ENCODE data around the gene ABCB11.

ABCB11 gene

DNA sequence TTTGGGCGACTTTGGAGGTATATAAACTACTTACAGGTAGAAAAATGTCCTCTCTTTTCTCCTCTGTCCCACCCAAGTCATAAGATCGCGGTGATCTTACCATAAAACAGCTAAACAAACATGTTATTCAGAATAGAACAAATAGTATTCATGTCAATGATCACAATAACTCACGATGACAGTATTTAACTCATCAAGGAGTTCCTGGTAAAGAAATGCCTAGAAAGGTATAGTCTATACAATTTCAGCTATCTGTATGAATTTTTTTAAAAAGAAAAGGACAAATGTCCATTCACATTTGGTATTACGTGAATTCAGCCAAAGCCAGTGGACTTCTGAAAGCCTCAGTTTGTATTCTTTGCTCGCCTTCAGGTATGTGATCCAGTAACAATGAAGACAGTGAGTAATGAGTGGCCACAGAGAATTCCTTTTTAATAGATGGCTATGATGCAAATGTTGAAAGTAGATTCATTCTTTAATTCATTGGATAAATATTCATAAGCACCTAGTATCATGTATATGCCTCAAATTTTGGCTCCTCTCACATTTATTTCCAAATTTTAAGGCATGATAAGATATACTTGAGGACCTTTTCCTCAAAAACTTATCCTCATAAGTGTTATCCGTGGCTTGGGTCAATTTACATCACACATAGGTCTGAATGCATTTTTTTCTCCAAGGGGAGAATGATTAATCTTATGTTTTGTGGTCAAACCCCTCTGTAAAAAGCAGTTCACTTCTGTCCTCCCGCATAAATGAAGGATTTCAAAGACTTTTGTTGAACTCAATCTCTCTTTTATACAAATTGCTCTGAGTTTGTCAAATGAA is 20.3 kb downstream of the ABCB11 start:
- no peak for DNase-seq (ENCODE audit: extremely low read depth in 1 of 2, low read depth in 1 of 2)

DNA sequence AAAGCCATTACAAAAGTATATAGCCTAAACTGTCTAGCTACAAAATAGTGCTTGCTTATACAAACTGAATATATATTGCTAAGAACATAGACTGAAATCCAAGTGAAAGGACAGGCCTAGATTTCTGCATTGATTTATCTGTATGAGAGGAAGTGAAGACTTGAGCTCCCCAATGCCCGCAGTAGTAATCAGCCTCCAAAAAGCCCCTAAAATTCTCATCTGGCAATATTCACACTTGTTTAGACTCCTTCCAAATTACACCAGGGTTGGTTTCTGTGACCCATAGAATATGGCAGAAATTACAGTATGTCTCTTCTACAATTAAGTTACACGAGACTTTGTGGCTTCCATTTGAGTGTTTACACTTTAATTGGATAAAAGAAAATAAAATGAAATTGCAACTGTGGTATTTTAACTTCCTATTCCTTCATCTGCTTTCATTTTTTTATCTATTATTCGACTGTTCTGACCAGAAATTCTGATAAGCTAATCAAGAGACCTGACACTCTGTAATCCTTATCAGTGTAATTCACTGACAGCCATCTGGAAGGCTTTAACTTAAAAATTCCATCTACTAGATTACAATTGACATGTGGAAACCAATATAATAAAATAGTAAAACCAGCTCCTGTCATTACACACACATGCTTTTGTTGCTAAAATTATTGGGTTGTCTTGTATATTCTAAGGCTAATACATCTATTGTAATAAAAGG is 21.1 kb downstream of the ABCB11 start:
- no peak for DNase-seq (ENCODE audit: extremely low read depth in 1 of 2, low read depth in 1 of 2)

DNA sequence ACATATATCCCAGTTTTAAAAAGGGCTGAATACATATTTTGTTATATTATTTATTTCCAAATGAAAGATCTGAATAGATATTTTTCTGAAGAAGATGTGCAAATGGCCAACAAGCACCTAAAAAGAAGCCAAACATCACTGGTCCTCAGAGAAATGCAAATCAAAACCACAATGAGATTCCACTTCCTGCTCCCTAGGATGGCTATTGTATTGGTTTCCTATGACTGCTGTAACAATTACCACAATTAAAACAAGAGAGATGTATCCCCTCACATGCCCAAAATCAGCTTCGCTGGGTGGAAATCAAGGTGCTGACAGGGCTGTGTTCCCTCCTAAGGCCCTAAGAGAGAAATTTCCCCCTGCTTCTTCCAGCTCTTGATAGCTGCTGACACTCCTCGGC is 23.2 kb downstream of the ABCB11 start:
- no peak for DNase-seq (ENCODE audit: extremely low read depth in 1 of 2, low read depth in 1 of 2)

DNA sequence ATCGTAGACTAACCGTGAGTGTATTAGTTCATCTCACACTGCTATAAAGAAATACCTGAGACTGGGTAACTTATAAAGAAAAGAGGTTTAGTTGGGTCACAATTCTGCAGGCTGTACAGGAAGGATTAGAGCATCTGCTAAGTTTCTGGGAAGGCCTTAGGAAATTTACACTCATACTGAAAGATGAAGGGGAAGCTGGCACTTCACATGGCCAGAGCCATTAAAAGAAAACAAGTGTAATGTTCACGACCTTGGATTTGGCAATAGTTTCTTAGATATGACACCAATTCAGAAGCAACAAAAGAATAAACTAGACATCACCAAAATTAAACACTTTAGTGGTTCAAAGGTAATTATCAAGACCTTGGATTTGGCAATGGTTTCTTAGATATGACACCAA is 23.8 kb downstream of the ABCB11 start:
- DNase-seq (ENCODE audit: extremely low read depth in 1 of 2, low read depth in 1 of 2): no peak

DNA sequence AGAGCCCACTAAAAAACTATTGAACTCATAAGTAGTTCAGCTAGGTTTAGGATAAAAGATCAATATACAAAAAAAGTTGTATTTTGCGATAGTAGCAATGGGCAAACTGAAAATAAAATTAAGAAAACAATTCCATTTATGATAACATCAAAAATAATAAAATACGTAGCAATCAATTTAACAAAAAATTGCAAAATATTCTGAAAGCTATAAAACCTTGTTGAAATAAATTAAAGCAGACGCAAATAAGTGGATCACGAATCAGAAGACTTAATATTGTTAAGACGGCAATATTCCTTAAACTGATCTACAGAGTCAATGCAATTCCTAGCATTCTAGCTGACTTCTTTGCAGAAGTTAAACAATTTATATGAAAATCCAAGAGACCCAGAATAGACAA is 24.5 kb downstream of the ABCB11 start:
- no peak for DNase-seq (ENCODE audit: extremely low read depth in 1 of 2, low read depth in 1 of 2)

DNA sequence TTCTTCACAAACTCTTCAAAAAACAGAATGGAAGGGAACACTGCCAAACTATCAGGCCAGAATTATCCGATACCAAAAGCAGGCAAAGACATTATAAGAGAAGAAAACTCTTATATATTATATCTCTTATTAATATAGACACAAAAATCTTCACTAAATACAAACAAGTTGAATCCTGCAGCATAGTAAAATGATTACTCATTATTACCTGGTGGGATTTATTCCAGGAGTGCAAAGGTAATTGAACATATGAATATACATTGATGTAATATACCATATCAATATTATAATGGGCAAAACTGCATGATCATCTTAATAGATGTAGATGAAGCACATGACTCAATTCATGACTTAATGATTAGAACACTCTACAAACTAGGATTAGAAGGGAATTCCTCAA is 25.1 kb downstream of the ABCB11 start:
- no peak for DNase-seq (ENCODE audit: extremely low read depth in 1 of 2, low read depth in 1 of 2)

DNA sequence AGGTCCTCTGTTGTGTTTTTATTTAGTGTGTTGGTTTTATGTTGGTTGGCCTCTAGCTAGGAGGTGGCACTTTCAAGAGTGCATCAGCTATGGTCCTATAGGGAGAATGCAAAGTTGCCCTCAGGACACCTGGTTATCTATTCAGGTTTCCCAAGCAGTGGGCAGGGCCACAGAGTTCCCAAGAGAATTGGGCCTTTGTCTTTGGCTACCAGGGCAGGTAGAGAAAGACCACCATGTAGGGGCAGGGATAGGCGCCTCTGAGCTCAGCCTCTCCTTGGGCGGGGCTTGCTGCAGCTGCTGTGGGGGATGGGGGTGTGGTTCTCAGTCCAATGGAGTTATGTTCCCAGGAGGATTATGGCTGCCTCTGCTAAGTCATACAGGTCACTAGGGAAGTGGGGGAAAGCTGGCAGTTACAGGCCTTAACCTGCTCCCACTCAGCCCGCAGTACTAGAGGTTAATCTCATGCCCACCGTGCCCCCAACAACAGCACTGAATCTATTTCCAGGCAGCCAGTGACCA is 26.0 kb downstream of the ABCB11 start:
- no peak for DNase-seq (ENCODE audit: extremely low read depth in 1 of 2, low read depth in 1 of 2)

DNA sequence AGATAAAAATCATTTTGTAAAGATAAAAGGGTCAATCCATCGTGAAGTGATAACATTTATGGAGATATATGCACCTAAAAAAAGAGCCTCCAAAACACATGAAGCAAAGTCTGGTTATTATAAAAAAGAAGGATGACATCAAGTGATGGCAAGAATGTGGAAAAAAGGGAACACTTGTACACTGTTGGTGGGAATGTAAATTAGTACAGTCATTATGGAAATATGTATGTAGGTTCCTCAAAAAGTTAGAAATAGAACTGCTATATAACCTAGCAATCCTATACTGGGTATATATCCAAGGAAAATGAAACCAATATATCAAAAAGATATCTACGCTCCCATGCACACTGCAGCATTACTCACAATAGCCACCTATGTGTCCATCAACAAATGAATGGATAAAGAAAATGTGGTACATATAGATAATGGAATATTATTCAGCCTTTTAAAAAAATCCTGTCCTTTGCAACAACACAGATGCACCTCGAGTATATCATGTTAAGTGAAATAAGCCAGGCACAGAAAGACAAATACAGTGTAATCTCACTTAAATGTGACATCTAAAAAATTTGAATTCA is 28.9 kb downstream of the ABCB11 start:
- no peak for DNase-seq (ENCODE audit: extremely low read depth in 1 of 2, low read depth in 1 of 2)

DNA sequence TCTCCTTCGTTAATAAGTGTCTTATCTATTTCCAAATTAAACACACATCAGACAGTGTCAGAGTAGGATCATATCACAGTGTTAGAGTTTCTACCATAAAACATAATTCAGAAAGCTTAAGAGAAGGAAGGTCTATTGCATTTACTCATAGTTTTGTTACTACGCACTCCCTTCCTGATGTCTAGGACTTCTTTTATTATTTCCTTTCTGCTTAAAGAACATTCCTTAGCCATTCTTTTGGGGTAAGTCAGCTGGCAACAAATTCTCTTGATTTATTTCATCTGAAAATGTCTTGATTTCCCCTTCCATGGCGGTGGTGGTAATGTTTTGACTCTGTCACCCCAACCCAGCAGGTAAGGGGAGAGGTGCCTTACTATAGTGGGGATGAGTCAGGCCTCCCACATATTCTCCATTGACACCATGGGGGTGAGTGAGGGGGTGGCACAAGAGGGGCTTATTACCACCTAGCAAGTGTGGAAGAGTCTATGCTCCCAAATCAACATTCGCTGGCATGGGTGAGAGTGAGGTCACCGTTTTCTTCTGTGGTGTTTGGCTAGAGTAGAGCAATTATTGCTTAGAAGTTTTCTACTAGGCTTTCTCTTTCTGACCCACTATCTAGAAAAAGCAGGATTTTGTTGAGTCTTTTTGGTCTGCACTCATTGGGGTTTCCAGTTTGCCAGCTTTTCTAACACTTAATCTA is 29.9 kb downstream of the ABCB11 start:
- no peak for DNase-seq (ENCODE audit: extremely low read depth in 1 of 2, low read depth in 1 of 2)

DNA sequence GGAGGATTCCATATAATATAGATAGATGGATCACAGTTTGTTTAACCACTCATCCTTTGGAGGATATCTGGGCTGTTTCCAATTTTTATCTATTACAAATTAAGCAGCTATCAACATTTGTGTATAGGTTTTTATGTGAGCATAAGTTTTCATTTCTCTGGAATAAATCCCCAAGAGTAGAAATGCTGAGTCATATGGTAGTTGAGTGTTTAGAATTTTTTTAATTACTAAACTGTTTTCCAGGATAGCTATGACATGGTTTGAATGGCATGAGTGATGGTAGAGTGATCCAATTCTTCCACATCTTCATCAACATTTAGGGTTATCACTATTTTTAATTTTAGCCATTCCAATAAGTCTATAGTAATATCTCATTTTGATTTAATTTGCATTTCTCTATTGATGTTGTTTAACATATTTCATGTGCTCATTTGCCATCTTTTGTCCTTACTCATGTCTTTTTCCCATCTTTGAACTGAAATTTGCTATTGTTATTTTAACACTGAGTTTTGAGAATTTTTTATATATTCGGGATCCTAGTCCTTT is 31.4 kb downstream of the ABCB11 start:
- no peak for DNase-seq (ENCODE audit: extremely low read depth in 1 of 2, low read depth in 1 of 2)

DNA sequence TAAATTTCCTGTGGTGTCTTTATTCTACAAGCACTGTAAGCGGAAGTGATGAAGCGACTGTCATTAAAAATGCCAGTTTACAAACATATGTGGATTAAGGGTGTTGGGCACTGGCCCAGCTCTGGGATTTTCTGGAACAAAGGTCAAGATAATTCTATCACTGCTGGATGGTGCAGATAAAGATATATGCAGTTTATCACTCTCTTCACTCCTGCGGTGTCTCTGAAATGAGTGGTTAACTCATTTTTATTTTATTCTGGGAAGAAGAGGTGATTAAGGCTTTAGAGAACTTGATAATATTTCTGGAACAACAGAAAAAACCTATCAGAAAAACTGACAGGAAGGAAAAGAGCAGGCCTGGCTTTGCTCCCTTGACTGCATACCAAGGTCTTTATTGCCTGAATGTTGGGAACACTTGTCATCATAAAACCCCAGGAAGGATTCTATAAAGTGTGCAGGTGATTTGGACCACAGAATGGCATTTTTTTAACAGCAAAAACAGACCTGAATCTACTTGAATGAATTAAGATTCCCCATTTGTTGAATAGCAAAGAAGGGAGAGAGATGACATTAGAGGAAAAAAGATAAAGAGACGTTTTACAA is 32.4 kb downstream of the ABCB11 start:
- no peak for DNase-seq (ENCODE audit: extremely low read depth in 1 of 2, low read depth in 1 of 2)

DNA sequence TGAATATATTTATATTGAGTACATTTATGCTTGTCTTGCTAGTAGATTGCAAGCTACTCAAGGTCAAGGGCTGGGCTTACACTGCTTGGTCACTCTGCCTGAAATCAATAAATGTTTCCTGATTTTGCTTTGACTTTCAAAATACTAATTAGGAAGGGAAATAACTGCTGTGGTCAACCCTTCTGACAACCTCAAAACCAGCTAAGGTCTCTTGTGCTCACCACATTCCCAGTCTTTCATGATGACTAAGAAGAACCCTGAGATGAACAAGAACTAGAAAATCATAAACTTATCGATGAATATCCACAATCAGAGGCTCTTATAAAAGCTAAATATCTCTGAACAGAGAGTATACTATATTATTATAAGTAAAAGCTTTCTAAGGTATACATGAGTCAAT is 33.3 kb downstream of the ABCB11 start:
- no peak for DNase-seq (ENCODE audit: extremely low read depth in 1 of 2, low read depth in 1 of 2)

DNA sequence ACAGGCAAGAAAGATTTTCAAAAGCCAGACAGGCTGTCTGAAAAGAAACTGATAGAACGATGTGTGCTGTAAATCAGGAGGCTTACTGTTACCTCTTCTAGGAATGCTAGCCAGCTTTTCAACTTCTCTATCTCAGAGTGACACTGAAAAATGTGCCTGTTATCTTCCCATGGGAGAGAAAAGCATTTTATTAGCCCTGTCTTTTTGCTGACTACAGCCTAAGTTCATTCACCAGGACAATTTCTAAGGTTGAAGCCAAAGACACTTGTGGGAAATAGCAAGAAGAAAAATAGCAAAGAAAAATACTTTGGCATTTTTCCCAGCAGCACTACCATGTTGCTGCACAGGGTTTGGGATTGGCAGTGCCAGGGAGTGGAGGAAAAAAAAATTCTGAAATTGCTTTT is 34.0 kb downstream of the ABCB11 start:
- DNase-seq (ENCODE audit: extremely low read depth in 1 of 2, low read depth in 1 of 2): no peak

DNA sequence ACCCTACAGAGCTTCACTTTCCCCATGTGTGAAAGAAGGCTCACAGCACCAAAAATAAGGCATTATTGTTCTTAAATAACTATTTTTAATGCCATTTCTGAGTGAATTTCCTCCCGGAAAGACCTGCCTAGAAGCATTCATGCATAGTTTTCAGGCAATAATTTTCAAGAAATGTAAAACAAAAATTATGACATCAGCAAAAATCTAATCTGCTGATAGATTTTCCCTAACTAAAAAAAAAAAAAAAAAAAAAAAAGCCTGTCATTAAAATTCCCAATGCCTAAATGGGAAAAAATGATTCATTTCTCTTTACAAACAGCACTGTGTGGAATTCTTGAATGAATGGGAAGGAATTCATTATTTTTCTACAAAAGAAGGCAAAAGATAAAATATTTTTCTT is 35.4 kb downstream of the ABCB11 start:
- DNase-seq (ENCODE audit: extremely low read depth in 1 of 2, low read depth in 1 of 2): no peak

DNA sequence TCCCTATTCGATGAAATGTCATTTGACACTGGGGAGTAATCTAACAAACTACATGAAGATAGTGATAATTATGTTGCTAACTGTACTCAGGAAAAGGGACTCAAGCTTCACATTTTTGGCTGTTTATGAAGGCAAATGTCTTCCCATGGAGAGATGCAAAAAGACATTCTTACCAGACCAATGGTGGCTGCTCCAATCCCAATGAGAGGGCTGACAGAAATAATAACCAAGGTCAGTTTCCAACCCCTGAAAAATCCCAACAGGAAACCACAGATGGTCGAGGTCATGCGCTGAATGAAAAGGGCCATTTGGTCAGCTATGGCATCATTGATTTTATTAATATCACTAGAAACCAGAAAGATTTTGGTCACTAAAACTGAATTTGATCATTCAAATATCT is 37.6 kb downstream of the ABCB11 start:
- no peak for DNase-seq (ENCODE audit: extremely low read depth in 1 of 2, low read depth in 1 of 2)

DNA sequence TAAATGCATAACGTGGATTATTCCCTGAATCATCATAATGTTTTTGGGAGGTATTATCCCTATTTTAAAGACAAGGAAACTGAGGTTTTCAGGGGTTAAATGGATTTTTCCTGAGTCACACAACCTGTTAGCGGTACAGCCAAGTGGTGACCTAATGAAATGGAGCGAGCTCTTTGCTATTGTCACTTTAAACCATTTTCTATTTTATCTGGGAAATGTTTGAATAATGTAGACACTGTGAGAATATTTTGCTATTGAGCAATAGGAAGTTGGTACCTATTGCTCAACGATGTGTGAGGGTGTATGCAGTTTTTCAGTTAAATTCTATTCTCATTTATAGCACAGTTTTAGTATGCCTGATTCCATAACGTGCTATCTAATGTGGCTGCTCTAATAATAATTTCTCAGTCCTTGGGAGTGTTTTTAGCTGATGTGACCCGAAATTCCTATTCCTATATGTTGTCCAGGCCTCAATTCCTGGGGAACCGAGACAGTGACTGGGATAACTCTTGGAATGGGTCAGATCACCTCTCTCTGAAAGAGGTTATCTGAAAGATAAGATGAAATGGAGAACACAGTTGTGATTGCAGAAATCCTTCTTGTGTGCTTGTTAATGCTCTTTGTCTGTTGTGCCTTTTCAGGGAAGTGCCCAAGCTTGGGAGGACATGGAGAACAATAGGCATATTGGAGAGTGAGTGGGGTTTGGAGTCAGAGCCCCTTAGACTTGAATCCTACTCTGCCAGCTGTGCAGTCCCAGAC is 38.4 kb downstream of the ABCB11 start:
- DNase-seq (ENCODE audit: extremely low read depth in 1 of 2, low read depth in 1 of 2): no peak

DNA sequence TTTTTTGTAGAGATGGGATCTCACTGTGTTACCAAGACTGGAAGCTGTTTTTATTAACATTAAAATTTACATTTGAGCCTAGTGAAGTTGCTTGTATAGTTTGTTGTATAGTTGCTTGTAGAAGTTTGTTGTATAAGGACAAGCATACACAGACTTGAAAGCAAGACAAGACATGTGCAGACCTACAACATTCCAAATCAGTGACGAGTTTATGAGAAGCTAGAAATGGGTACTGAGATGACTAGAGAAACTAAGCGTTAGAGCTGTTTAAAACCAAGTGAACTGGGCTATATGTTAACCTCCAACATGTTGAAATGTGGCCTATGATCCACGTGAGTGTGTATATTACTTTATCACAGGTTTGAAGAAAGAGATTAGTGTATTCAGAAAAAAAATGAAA is 39.1 kb downstream of the ABCB11 start:
- no peak for DNase-seq (ENCODE audit: extremely low read depth in 1 of 2, low read depth in 1 of 2)

DNA sequence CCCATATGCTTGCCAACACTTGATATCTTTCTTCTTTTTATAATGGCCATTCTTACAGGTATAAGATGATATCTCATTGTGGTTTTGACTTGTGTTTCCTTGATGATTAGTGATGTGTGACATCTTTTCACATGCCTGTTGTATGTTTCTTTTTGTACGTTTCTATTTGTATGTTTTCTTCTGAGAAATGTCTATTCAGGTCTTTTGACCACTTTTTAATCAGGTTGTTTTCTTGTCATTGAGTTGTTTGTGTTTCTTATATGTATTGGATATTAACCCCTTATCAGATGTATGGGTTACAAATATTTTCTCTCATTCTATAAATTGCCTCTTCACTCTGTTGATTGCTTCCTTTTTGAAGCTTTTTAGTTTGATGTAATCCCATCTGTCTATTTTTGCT is 42.4 kb downstream of the ABCB11 start:
- no peak for DNase-seq (ENCODE audit: extremely low read depth in 1 of 2, low read depth in 1 of 2)

DNA sequence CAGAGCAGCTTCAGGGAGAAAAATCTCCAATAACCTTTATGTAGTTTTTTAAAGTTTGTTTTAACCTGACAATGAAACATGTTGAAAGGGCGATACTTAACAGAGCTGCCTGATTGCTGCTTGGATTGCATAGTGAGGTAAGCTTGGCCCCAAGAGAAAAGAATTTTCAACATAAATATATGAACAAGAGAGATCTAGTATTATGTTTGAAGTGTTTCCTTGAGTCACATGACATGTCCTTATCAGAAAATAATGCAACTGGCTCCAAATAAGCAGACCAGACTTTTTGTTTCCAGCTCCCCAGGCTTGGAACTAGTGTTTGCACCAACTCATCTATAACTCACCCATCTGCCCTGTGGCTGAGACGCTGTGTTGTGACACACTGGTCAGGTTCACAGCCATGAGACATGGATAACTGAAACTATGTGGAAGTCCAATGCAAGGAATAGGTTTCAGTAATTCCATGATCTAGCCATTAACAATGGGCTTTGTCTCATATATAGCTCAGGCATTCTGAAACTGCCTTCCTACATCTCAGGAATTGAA is 44.7 kb downstream of the ABCB11 start:
- no peak for DNase-seq (ENCODE audit: extremely low read depth in 1 of 2, low read depth in 1 of 2)

DNA sequence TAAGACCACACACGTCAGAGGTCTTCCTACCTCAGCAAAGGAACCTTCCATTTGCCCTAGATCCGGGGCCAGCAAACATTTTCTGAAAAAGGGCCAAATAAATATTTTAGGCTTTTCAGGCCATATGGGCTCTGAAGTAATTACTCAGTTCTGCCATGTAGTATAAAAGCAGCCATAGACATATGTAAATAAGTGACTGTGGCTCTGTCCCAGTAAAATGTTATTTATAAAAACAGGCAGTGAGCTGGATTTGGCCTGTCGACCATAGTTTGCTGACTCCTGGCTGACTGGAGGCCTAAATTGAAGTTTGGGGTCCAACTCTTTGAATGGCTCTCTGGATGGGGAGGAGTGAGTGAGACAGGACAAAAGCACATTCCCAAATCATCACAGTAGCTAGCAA is 49.5 kb downstream of the ABCB11 start:
- DNase-seq (ENCODE audit: extremely low read depth in 1 of 2, low read depth in 1 of 2): no peak
